NT2/D1 (cell line): Measurements from ENCODE around the gene DPYSL5.

Source experiments
- YY1 ChIP-seq: IDR thresholded peaks from 2 replicates; pipeline ENCODE4 v1.6.1; 2011; ENCODE audit not compliant: insufficient read length, insufficient read depth
- ZNF274 ChIP-seq: IDR thresholded peaks from 2 replicates; pipeline ENCODE4 v1.6.1; 2011; ENCODE audit warnings: mild to moderate bottlenecking, low read depth, low read length

- TF ChIP-seq ZNF274, result no peak
- TF ChIP-seq YY1, result no peak
These were observed 104.4 kb downstream of the DPYSL5 start for GRCh38 chr2:26952374-26952773.
